ENCODE measurements around the gene CDT1.

DNA sequence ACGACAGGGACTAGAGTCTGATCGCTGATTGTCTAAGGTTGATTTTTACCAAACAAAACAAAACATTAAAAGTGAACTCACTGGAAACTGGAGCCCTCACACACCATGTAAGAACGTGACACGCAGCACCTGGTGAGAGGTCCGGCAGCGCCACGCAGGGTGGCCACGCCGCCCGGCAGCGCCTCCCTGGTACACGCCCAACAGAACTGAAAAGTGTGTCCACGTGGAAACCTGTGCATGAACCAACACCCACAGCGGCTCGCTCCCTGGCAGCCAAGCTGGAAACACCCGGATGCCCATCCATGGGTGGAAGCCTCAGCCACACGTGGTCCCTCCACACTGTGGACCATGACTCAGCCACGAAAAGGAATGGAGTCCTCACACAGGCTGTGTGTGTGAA lies 44.1 kb downstream of the CDT1 start:
- TF ChIP-seq POLR2A (IDR thresholded peaks at IDR 0.05) (no peak), POLR2AphosphoS5 (IDR thresholded peaks at IDR 0.05) (no peak)
- TF ChIP-seq, protein P1, sequence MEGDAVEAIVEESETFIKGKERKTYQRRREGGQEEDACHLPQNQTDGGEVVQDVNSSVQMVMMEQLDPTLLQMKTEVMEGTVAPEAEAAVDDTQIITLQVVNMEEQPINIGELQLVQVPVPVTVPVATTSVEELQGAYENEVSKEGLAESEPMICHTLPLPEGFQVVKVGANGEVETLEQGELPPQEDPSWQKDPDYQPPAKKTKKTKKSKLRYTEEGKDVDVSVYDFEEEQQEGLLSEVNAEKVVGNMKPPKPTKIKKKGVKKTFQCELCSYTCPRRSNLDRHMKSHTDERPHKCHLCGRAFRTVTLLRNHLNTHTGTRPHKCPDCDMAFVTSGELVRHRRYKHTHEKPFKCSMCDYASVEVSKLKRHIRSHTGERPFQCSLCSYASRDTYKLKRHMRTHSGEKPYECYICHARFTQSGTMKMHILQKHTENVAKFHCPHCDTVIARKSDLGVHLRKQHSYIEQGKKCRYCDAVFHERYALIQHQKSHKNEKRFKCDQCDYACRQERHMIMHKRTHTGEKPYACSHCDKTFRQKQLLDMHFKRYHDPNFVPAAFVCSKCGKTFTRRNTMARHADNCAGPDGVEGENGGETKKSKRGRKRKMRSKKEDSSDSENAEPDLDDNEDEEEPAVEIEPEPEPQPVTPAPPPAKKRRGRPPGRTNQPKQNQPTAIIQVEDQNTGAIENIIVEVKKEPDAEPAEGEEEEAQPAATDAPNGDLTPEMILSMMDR (IDR thresholded peaks at IDR 0.05): no peak
